KMS-11 (cell line): ENCODE data around the gene STXBP3.

Source experiments
- H2AFZ ChIP-seq: fragments of 200-600 bp; sonication (generic); 2 replicates; pipeline ENCODE4 v1.6.1; 2016; ENCODE audit warnings: antibody characterized with exemption, mixed run types, low read depth
- H3K27ac ChIP-seq: fragments of 200-600 bp; sonication (generic); 2 replicates; pipeline ENCODE4 v1.6.1; 2016; ENCODE audit warnings: mild to moderate bottlenecking, mixed run types
- H3K27me3 ChIP-seq: fragments of 200-600 bp; sonication (generic); 2 replicates; pipeline ENCODE4 v1.6.1; 2017; ENCODE audit warnings: mild to moderate bottlenecking, low read depth, mixed run types, moderate library complexity; ENCODE audit not compliant: insufficient read depth
- H3K36me3 ChIP-seq: fragments of 200-600 bp; sonication (generic); 2 replicates; pipeline ENCODE4 v1.6.1; 2017; ENCODE audit warnings: mild to moderate bottlenecking, mixed run types; ENCODE audit not compliant: insufficient read depth
- H3K4me1 ChIP-seq: fragments of 200-600 bp; sonication (generic); 2 replicates; pipeline ENCODE4 v1.6.1; 2016; ENCODE audit warnings: mild to moderate bottlenecking, low read depth, mixed run types; ENCODE audit not compliant: poor library complexity, severe bottlenecking
- H3K4me2 ChIP-seq: fragments of 200-600 bp; sonication (generic); 2 replicates; pipeline ENCODE4 v1.7.0; 2016; ENCODE audit warnings: mild to moderate bottlenecking, mixed run types
- H3K4me3 ChIP-seq: fragments of 200-600 bp; sonication (generic); IDR thresholded peaks from 2 replicates; pipeline ENCODE4 v1.6.1; 2017; ENCODE audit warnings: low read depth, low read length, mixed read lengths; ENCODE audit not compliant: insufficient read depth
- H3K79me2 ChIP-seq: fragments of 200-600 bp; sonication (generic); 2 replicates; pipeline ENCODE4 v1.6.1; 2016; ENCODE audit warnings: low read depth, mixed run types; ENCODE audit not compliant: insufficient read depth
- H3K9ac ChIP-seq: fragments of 200-600 bp; sonication (generic); 2 replicates; pipeline ENCODE4 v1.6.1; 2016; ENCODE audit warnings: mild to moderate bottlenecking, mixed run types
- H4K20me1 ChIP-seq: fragments of 200-600 bp; sonication (generic); 2 replicates; pipeline ENCODE4 v1.6.1; 2016; ENCODE audit warnings: mild to moderate bottlenecking, mixed run types; ENCODE audit not compliant: insufficient read depth
- CTCF ChIP-seq: fragments of 200-600 bp; sonication (generic); conservative IDR thresholded peaks from 2 replicates; pipeline ENCODE4 v1.6.1; 2017; ENCODE audit warnings: low read depth, mild to moderate bottlenecking, antibody characterized with exemption, low read length, moderate library complexity, mixed read lengths

The STXBP3 gene

GRCh38 chr1:108718927-108719655 is 27.4 kb upstream of the STXBP3 start:
- no peaks in the 10 kb centered on the region for H3K27me3 ChIP-seq
- no peaks in the 10 kb centered on the region for H3K36me3 ChIP-seq
- no peaks in the 10 kb centered on the region for H3K79me2 ChIP-seq
- no peak overlapping the region for H3K4me2 ChIP-seq
- no peak overlapping the region for H3K27ac ChIP-seq
- no peaks in the 10 kb centered on the region for H3K4me1 ChIP-seq
- no peak overlapping the region for H3K4me3 ChIP-seq
- H2AFZ ChIP-seq: no peak overlapping the region
- H3K9ac ChIP-seq: no peak overlapping the region
- no peak for TF ChIP-seq CTCF
- no peaks in the 10 kb centered on the region for H4K20me1 ChIP-seq

DNA sequence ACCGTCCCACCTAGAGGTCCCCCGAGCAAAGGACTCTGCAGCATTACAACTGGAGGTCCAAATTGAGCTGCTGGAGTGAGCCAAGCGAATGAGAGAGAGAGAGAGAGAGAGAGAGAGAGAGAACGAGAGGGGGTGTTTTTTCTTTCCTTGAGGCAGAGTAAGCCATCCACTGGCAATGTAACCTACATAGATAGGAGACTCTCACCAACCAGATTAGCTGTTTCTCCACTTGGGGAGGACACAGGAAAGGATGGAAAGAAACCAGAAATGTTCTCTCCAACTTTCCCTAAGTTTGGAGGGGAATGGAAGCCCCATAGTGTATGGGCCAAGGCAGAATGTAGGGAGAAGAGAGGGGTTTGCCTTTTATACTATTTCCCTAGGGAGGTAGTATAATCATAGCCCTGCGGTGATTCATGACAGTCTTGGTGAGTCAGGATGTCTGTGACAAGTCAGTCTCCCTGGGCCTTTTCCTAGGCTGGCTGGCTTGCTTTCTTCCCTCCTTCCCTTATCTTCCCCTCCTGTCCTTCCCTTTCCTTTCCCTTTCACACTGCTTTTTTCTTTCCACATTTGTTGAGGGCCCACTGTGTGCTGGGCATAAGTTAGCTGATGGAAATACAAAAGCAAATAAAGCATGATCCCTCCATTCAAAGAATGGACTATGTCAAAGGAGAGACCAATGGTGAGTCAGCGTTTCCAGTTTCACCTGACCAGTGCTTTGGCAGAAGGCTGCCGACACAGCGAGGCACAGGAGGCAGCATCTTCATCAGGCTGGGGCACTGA is 26.6 kb upstream of the STXBP3 start:
- H3K4me1 ChIP-seq: no peaks in the 10 kb centered on the region
- no peaks in the 10 kb centered on the region for H3K36me3 ChIP-seq
- no peak overlapping the region for H3K4me2 ChIP-seq
- no peak overlapping the region for H2AFZ ChIP-seq
- H3K27ac ChIP-seq: no peak overlapping the region
- no peak overlapping the region for H3K4me3 ChIP-seq
- no peak overlapping the region for H3K9ac ChIP-seq
- TF ChIP-seq CTCF: no peak
- no peaks in the 10 kb centered on the region for H3K79me2 ChIP-seq
- H4K20me1 ChIP-seq: no peaks in the 10 kb centered on the region
- no peaks in the 10 kb centered on the region for H3K27me3 ChIP-seq

- Histone ChIP-seq H4K20me1 (no peaks in the 10 kb centered on the region), H3K27ac (no peak overlapping the region), H3K4me1 (no peaks in the 10 kb centered on the region), H3K4me2 (no peak overlapping the region), H3K36me3 (no peaks in the 10 kb centered on the region), H2AFZ (no peak overlapping the region), H3K27me3 (no peaks in the 10 kb centered on the region), H3K79me2 (no peaks in the 10 kb centered on the region), H3K9ac (no peak overlapping the region), H3K4me3 (no peak overlapping the region)
- TF ChIP-seq CTCF: no peak
Measured at GRCh38 chr1:108722292-108722691, 24.2 kb upstream of the STXBP3 start.

DNA sequence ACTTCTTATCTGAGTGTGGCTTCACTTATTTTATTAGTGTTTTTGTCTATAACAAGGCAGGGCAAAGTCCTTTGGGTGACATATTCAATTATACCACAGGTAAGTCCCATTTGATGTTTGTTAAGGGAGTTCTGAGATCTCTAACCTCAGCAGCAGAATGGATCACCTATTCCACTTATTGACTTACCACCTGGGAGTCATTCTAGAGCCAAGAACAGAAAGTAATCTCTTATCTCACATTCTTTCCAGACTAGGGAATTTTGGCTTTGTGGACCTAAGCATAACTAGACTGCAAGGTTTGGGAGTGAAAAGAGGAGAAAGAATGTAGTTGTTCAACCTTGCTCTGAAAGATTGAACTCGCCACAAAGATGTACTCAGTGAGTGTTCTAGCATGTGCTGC is 20.6 kb upstream of the STXBP3 start:
- H4K20me1 ChIP-seq: no peaks in the 10 kb centered on the region

More for the DNA sequence above, 20.6 kb upstream of the STXBP3 start:
- Histone ChIP-seq H3K27ac (no peak overlapping the region), H3K4me2 (no peak overlapping the region), H3K36me3 (no peaks in the 10 kb centered on the region), H3K9ac (no peak overlapping the region), H3K27me3 (no peaks in the 10 kb centered on the region), H3K4me3 (no peak overlapping the region), H2AFZ (no peak overlapping the region), H3K79me2 (no peaks in the 10 kb centered on the region), H3K4me1 (no peaks in the 10 kb centered on the region)
- no peak for TF ChIP-seq CTCF
